Activated CD4-positive, alpha-beta T cell treated with anti-CD3 and anti-CD28 coated beads, Interleukin-10, Interleukin-2, amounts not matched to agents 100 ng/mL and 50 ng/mL, durations not matched to agents 16 hours and 8 hours (primary cell): ENCODE measurements around the gene LRP1.

Experiments used
- DNase-seq: peaks from one replicate; pipeline ENCODE4 v3.0.0-alpha.2; 2020

The LRP1 gene

GRCh38 chr12:57177354-57177753, 49.1 kb downstream of the LRP1 start:
- no peak for DNase-seq

- no peak for DNase-seq
These were observed 49.9 kb downstream of the LRP1 start for GRCh38 chr12:57178213-57178612.

GRCh38 chr12:57179331-57180086, 51.2 kb downstream of the LRP1 start:
- no peak for DNase-seq

GRCh38 chr12:57180321-57180989, 52.2 kb downstream of the LRP1 start:
- no peak for DNase-seq

DNA sequence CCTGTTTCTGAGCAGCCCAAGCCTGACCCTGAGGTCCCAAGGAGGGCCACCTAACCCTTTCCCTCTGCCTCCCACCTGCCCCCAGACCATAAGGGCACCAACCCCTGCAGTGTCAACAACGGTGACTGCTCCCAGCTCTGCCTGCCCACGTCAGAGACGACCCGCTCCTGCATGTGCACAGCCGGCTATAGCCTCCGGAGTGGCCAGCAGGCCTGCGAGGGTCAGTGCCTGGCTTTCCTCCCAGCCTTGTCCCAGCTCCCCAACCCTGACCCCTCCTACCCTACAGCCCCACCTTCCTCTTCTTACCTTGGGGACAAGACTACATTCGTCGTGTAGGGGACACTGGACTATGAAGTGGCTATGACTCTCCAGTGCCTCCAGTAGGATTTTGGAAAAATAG, 52.8 kb downstream of the LRP1 start:
- no peak for DNase-seq

DNA sequence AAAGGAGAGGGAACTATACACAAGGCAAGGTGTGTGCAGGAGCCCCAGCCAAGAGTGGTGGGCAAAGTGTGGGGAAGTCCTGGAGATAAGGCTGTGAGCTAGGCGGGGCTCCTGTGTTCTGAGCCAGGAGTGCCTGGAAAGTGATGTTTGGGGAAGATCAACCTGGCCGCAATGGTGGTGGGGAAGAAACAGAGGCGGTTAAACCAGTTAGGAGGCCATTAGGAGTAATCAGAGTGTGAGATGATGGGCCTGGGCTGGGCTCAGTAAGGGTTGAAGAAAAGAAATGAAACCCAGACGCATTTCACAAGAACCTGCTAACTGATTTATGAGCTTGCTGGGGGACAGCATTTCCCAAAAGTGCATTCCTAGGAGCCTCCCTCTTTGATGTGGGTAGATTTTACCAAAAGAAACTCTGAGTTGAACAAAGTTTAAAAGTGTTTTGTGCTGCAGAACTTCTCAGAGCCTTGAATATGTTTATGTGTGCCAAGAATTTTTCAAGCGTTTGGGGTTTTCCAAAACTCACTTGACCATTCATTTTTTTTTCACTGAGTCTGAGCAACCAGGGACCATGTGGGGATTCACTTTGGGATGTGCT, 53.4 kb downstream of the LRP1 start:
- no peak for DNase-seq

DNA sequence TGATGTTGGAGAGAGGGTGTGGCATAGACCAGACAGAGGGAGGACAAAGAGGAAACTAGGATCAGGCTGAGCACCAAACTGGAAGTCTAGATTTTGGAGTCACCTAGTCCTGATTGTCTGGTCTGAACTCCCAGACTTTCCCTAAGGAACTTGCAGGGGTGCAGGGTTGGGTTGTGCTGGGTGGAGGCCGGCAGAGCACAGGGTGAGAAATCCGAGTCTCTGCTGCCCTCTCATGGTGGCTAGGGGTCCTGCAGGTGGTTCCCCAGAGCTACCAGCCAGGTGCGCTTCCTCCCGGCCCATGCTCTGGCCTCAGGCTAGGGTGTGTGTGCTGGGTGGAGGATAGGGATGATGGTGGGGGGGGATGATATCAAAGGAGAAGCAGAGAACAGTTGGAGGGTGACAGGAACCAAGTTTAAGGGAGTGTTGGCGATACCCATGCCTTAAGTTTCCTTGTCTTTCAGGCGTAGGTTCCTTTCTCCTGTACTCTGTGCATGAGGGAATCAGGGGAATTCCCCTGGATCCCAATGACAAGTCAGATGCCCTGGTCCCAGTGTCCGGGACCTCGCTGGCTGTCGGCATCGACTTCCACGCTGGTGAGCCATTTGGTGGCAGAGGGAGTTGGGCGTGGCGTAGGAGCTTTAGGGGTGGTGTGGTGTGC, 54.8 kb downstream of the LRP1 start:
- DNase-seq, result peak; percentile 81

DNA sequence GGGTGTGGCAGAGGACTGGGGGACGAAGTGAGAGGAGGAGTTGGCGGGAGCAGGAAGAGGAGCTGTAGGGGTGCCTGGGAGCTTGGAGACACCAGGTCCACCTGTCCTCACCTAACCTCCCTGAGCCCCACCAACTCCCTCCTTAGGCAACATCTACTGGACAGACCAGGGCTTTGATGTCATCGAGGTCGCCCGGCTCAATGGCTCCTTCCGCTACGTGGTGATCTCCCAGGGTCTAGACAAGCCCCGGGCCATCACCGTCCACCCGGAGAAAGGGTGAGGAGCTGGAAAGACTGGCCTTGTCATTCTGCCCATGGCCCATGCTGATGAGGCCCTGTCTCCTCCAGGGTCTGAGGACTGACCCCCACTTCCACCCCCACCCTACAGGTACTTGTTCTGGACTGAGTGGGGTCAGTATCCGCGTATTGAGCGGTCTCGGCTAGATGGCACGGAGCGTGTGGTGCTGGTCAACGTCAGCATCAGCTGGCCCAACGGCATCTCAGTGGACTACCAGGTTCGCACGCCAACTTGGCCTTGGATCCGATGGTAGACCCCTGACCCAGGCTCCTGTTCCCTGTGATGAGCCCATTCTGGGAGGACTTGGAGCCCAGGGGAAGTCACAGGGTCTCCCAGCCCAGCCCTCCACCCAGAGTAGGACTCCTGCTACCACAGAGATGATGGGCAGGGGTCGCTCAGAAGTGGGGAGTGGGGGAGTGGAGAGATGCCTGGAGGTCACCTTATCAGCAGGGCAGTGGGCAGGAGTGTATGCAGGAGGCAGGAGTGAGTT, 55.8 kb downstream of the LRP1 start:
- no peak for DNase-seq

DNA sequence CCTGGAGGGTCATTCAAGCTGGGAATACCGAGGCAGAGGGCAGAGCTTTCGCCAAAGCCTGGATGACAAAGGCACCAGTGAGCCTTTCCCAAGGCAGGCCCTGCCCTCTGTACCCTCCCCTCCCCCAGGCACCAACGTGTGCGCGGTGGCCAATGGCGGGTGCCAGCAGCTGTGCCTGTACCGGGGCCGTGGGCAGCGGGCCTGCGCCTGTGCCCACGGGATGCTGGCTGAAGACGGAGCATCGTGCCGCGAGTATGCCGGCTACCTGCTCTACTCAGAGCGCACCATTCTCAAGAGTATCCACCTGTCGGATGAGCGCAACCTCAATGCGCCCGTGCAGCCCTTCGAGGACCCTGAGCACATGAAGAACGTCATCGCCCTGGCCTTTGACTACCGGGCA, 57.1 kb downstream of the LRP1 start:
- no peak for DNase-seq

DNA sequence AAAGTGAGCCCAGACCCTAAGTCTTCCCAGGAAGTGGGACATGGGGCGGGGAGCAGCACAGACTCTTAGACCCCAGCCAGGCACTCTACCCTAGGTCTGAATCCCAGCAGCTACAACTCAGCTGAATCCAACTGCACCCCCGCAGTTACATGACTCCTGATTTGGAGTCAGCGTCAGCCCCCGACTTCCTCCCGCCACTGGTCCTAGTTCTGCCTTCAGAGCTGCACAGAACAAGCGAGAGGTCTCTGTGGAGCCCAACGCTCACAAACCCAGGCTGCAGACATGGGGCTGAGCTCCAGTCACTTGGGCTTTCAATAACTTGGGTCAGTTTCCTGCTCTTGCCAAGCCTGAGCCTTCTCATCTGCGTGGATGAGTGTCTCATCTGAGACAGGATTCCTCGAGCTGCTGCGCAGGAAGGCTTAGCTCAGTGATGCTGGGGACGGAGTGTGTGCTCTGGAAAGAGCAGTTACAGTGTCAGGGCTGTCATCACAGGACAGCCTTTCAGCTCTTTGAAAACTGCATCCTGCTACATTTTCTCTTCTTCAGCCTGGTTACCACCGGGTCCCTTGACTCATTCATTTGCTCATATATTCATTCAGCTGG, 57.7 kb downstream of the LRP1 start:
- no peak for DNase-seq

- DNase-seq, result no peak
These were observed 59.2 kb downstream of the LRP1 start for GRCh38 chr12:57187222-57188089.

DNA sequence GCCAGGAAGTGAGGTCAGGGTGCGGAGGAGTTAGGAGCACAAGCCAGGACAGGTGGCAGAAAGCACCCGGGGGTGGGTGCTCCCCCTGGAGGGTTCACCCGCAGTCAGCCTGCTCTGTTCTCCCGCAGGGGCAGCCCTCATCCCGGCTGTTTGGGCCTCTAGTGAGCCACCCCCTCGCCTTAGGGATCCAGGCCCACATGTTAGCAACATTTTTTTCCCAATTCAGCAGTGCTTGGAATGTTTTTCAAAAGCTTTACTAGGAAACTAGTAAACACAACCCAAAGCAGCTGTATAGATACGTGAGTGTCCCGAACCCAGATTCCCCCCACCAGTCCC, 59.8 kb downstream of the LRP1 start:
- no peak for DNase-seq

- DNase-seq, result no peak
These were observed 61.8 kb downstream of the LRP1 start for GRCh38 chr12:57190037-57190436.

DNA sequence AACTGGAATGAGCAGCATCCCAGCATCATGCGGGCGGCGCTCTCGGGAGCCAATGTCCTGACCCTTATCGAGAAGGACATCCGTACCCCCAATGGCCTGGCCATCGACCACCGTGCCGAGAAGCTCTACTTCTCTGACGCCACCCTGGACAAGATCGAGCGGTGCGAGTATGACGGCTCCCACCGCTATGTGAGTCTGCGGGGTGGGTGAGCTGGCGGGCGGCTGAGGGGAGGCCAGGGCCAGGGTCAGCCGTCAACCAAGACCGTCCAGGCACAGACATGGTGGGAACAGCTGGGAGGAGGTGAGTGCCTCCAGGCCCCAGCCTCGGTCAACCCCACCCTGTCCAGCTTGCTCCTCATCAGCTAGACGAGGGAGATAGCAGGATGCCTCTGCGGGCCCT, 62.5 kb downstream of the LRP1 start:
- no peak for DNase-seq

GRCh38 chr12:57191410-57191809, 63.1 kb downstream of the LRP1 start:
- no peak for DNase-seq

- no peak for DNase-seq
These were observed 64.6 kb downstream of the LRP1 start for GRCh38 chr12:57192920-57193319.

GRCh38 chr12:57193706-57194245, 65.5 kb downstream of the LRP1 start:
- no peak for DNase-seq

DNA sequence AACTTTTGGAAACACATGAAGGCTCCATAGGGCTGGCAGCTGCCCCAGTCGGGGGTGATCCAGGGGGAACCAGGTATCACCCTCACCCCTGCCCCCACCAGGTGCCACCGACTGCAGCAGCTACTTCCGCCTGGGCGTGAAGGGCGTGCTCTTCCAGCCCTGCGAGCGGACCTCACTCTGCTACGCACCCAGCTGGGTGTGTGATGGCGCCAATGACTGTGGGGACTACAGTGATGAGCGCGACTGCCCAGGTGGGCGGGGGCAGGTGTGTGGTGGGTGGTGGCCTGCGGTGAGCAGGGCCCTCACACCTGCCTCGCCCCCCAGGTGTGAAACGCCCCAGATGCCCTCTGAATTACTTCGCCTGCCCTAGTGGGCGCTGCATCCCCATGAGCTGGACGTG, 66.0 kb downstream of the LRP1 start:
- DNase-seq, result no peak

- no peak for DNase-seq
These were observed 66.9 kb downstream of the LRP1 start for GRCh38 chr12:57195186-57195585.

DNA sequence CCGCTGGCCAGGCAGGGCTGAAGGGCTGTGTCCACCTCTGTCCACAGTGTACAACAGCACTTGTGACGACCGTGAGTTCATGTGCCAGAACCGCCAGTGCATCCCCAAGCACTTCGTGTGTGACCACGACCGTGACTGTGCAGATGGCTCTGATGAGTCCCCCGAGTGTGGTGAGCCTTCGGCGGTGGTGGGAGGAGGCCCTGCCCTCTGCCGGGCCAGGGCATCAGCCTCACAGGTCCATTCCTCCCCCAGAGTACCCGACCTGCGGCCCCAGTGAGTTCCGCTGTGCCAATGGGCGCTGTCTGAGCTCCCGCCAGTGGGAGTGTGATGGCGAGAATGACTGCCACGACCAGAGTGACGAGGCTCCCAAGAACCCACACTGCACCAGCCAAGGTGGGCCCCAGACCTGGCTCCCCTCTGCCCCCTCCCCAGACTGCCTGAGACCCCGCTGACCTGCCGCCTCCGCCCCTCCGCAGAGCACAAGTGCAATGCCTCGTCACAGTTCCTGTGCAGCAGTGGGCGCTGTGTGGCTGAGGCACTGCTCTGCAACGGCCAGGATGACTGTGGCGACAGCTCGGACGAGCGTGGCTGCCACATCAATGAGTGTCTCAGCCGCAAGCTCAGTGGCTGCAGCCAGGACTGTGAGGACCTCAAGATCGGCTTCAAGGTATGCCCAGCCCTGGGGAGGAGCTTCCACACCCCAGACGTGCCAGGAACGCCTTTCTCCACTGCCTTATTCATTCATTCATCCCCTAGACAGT, 67.5 kb downstream of the LRP1 start:
- no peak for DNase-seq

DNA sequence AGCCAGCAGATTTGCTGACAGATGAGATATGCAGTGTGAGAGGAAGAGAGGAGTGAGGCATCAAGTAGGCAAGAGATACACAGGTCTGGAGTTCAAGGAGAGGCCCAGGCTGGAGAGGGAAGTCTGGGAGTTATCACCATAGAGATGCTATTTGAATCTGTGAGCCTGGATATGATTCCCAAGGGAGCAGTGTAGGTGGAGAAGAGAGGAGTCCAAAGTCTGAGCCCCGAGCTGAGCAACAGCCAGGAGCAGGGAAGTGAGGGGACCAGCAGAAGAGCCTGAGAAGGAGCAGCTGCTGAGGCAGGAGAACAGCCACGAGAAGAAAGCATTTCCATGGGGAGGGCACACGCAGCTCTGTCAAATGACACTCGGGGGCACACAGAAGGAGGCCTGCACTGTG, 68.2 kb downstream of the LRP1 start:
- DNase-seq, result no peak
